Measurements from ENCODE around the gene MRPL52. TPM values are rescaled to one million over a fixed set of nuclear protein-coding genes. Genes with fewer than 3 reads are reported as not detected.
"Not testable (repeated sequence)": the region's sequence is repeated elsewhere in the genome, so short reads cannot be mapped to it uniquely, and the experiment has no call there.

Gene MRPL52
- total RNA-seq, 2 donors from 2014 or later, result 192 to 204 TPM

- TF ChIP-seq, protein P1, sequence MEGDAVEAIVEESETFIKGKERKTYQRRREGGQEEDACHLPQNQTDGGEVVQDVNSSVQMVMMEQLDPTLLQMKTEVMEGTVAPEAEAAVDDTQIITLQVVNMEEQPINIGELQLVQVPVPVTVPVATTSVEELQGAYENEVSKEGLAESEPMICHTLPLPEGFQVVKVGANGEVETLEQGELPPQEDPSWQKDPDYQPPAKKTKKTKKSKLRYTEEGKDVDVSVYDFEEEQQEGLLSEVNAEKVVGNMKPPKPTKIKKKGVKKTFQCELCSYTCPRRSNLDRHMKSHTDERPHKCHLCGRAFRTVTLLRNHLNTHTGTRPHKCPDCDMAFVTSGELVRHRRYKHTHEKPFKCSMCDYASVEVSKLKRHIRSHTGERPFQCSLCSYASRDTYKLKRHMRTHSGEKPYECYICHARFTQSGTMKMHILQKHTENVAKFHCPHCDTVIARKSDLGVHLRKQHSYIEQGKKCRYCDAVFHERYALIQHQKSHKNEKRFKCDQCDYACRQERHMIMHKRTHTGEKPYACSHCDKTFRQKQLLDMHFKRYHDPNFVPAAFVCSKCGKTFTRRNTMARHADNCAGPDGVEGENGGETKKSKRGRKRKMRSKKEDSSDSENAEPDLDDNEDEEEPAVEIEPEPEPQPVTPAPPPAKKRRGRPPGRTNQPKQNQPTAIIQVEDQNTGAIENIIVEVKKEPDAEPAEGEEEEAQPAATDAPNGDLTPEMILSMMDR (conservative IDR thresholded peaks at IDR 0.05), result no peak
- DNase-seq, result no peak
- H3K9me3 ChIP-seq (ENCODE audit: control insufficient read depth, low read length), result no peaks in the 10 kb centered on the region
- H3K27me3 ChIP-seq (ENCODE audit: control insufficient read depth, insufficient read depth, low read length, poor library complexity, severe bottlenecking), result no peaks in the 10 kb centered on the region
- H3K4me1 ChIP-seq (ENCODE audit: control insufficient read depth, insufficient read depth, low read length), result peaks cover 11% of the 10 kb centered on the region
- Mint-ChIP-seq H3K36me3 (ENCODE audit: low read depth) (no peaks in the 10 kb centered on the region), H3K4me1 (peaks cover 23% of the 10 kb centered on the region), H3K27ac (no peak overlapping the region), H3K4me3 (no peak overlapping the region), H3K9me3 (no peaks in the 10 kb centered on the region), H3K27me3 (ENCODE audit: insufficient read depth) (peaks cover 5% of the 10 kb centered on the region)
- H3K27ac ChIP-seq (ENCODE audit: low read depth, low read length), result no peak overlapping the region
- no peak overlapping the region for H3K4me3 ChIP-seq (ENCODE audit: low read length)
- no peak overlapping the region for H3K9ac ChIP-seq (ENCODE audit: extremely low read depth, low read length, poor library complexity, severe bottlenecking)
- H3K36me3 ChIP-seq (ENCODE audit: control insufficient read depth, insufficient read depth, low read length), result no peaks in the 10 kb centered on the region
- whole genome bisulfite sequencing, 2 experiments (ENCODE audit: insufficient coverage in 1 of 2, insufficient read length in 1 of 2), result 80 to 93% methylated on average over 4 to 8 of the region's 8 CpGs
Observed at GRCh38 chr14:22824711-22825359, 4.9 kb upstream of the MRPL52 start.

- not testable (repeated sequence) for H3K27me3 Mint-ChIP-seq (ENCODE audit: insufficient read depth); DNase-seq; H3K9me3 ChIP-seq (ENCODE audit: control insufficient read depth, low read length); H3K9me3 Mint-ChIP-seq; H3K4me1 Mint-ChIP-seq; H3K27me3 ChIP-seq (ENCODE audit: control insufficient read depth, insufficient read depth, low read length, poor library complexity, severe bottlenecking); H3K4me1 ChIP-seq (ENCODE audit: control insufficient read depth, insufficient read depth, low read length); H3K27ac ChIP-seq (ENCODE audit: low read depth, low read length)
- 83 to 87% methylated on average over 9 to 12 of the region's 12 CpGs for WGBS, 2 experiments (ENCODE audit: insufficient coverage in 1 of 2, insufficient read length in 1 of 2)
- H3K4me3 ChIP-seq (ENCODE audit: low read length), result peak overlapping the region; percentile 95
- H3K9ac ChIP-seq (ENCODE audit: extremely low read depth, low read length, poor library complexity, severe bottlenecking), result peak overlapping the region; percentile 85
- peaks cover 22% of the 10 kb centered on the region for H3K36me3 Mint-ChIP-seq (ENCODE audit: low read depth)
- peak overlapping the region; percentile 95 for H3K27ac Mint-ChIP-seq
- peaks cover 33% of the 10 kb centered on the region for H3K36me3 ChIP-seq (ENCODE audit: control insufficient read depth, insufficient read depth, low read length)
- peak overlapping the region; percentile 87 for H3K4me3 Mint-ChIP-seq
Observed at GRCh38 chr14:22829076-22829660, 519 bp upstream of the MRPL52 start.

GRCh38 chr14:22830443-22831010, 840 bp downstream of the MRPL52 start:
- H3K4me3 Mint-ChIP-seq, result peak overlapping the region; percentile 87
- peaks cover 9% of the 10 kb centered on the region for H3K4me1 Mint-ChIP-seq
- TF ChIP-seq, protein P1 (conservative IDR thresholded peaks at IDR 0.05), result no peak
- peak overlapping the region; percentile 95 for H3K27ac Mint-ChIP-seq
- peaks cover 3% of the 10 kb centered on the region for H3K27me3 Mint-ChIP-seq (ENCODE audit: insufficient read depth)
- 11 to 20% methylated on average over 2 to 3 of the region's 3 CpGs for WGBS, 2 experiments (ENCODE audit: insufficient coverage in 1 of 2, insufficient read length in 1 of 2)
- H3K9me3 ChIP-seq (ENCODE audit: control insufficient read depth, low read length), result no peaks in the 10 kb centered on the region
- H3K4me1 ChIP-seq (ENCODE audit: control insufficient read depth, insufficient read depth, low read length), result no peaks in the 10 kb centered on the region
- H3K4me3 ChIP-seq (ENCODE audit: low read length), result peak overlapping the region; percentile 95
- DNase-seq, result no peak
- no peak overlapping the region for H3K27ac ChIP-seq (ENCODE audit: low read depth, low read length)
- no peaks in the 10 kb centered on the region for H3K27me3 ChIP-seq (ENCODE audit: control insufficient read depth, insufficient read depth, low read length, poor library complexity, severe bottlenecking)
- no peaks in the 10 kb centered on the region for H3K9me3 Mint-ChIP-seq
- H3K36me3 Mint-ChIP-seq (ENCODE audit: low read depth), result peaks cover 34% of the 10 kb centered on the region
- H3K9ac ChIP-seq (ENCODE audit: extremely low read depth, low read length, poor library complexity, severe bottlenecking), result peak overlapping the region; percentile 85
- peaks cover 43% of the 10 kb centered on the region for H3K36me3 ChIP-seq (ENCODE audit: control insufficient read depth, insufficient read depth, low read length)
